ENCODE data around the gene AFDN.
A peak's percentile ranks its signal among the peaks of the same experiment; 100 is the strongest.

AFDN gene
- long read RNA-seq, donor 1, partial matches to known transcripts, result 59 of 71 reads
- long read RNA-seq, donor 1, other reads (novel, unspliced or antisense), result 0 of 71 reads
- long read RNA-seq, donor 2, partial matches to known transcripts, result 0 of 5 reads
- long read RNA-seq, donor 2, other reads (novel, unspliced or antisense), result 0 of 5 reads
- long read RNA-seq, donor 3, partial matches to known transcripts, result 5 of 16 reads
- long read RNA-seq, donor 3, other reads (novel, unspliced or antisense), result 0 of 16 reads
- long read RNA-seq, donor 4, transcript AFDN-219 (2 exons, 686 nt), result minor isoform, 5 of 54 reads
- long read RNA-seq, donor 4, transcript AFDN-220 (2 exons, 1,257 nt), result major isoform, 12 of 54 reads
- long read RNA-seq, donor 4, partial matches to known transcripts, result 29 of 54 reads
- long read RNA-seq, donor 4, other reads (novel, unspliced or antisense), result 0 of 54 reads
- long read RNA-seq, donor 5, full-length matches to known transcripts, result 12 of 19 reads
- long read RNA-seq, donor 5, partial matches to known transcripts, result 7 of 19 reads
- long read RNA-seq, donor 5, other reads (novel, unspliced or antisense), result 0 of 19 reads
- long read RNA-seq, donor 6, partial matches to known transcripts, result 36 of 51 reads
- long read RNA-seq, donor 6, other reads (novel, unspliced or antisense), result 0 of 51 reads
- long read RNA-seq, donor 7, transcript AFDN-220 (2 exons, 1,257 nt), result major isoform, 6 of 72 reads
- long read RNA-seq, donor 7, partial matches to known transcripts, result 49 of 72 reads
- long read RNA-seq, donor 7, other reads (novel, unspliced or antisense), result 0 of 72 reads
- long read RNA-seq, donor 8, transcript AFDN-220 (2 exons, 1,257 nt), result major isoform, 6 of 51 reads
- long read RNA-seq, donor 8, partial matches to known transcripts, result 36 of 51 reads
- long read RNA-seq, donor 8, other reads (novel, unspliced or antisense), result 0 of 51 reads

GRCh38 chr6:167826896-167827582 is at the start of gene AFDN:
Gene AFDN (plus strand): TSS chr6:167826911. CDS start chr6:167827133, 222 bp downstream.
- DNase-seq, result peak; percentile 49

GRCh38 chr6:167778497-167779128 is 48.1 kb upstream of the AFDN start:
- no peak for DNase-seq

- DNase-seq, result no peak
Observed at GRCh38 chr6:167779129-167779992, 47.4 kb upstream of the AFDN start.

GRCh38 chr6:167779993-167780655 is 46.6 kb upstream of the AFDN start:
- no peak for DNase-seq

GRCh38 chr6:167781066-167781767 is 45.5 kb upstream of the AFDN start:
- no peak for DNase-seq

- no peak for DNase-seq
Observed at GRCh38 chr6:167781868-167782267, 44.8 kb upstream of the AFDN start.

- no peak for DNase-seq
Observed at GRCh38 chr6:167782698-167783517, 43.8 kb upstream of the AFDN start.

GRCh38 chr6:167786853-167787675 is 39.6 kb upstream of the AFDN start:
- no peak for DNase-seq

GRCh38 chr6:167787896-167788562 is 38.7 kb upstream of the AFDN start:
- no peak for DNase-seq

GRCh38 chr6:167788563-167788903 is 38.2 kb upstream of the AFDN start:
- DNase-seq, result no peak

- no peak for DNase-seq
Observed at GRCh38 chr6:167789358-167789757, 37.4 kb upstream of the AFDN start.

- no peak for DNase-seq
Observed at GRCh38 chr6:167791091-167791779, 35.5 kb upstream of the AFDN start.

GRCh38 chr6:167791780-167792478 is 34.8 kb upstream of the AFDN start:
- no peak for DNase-seq

GRCh38 chr6:167793421-167793820 is 33.3 kb upstream of the AFDN start:
- no peak for DNase-seq

- no peak for DNase-seq
Observed at GRCh38 chr6:167794161-167795157, 32.3 kb upstream of the AFDN start.

Data from right kidney (tissue), 9 donors.